AG04450 (cell line): ENCODE results near the gene EIF4G3. TPM values are rescaled to one million over a fixed set of nuclear protein-coding genes. Genes with fewer than 3 reads are reported as not detected.

ENCODE experiments used
- CTCF ChIA-PET: fragments of 300-600, 350-600 bp; formaldehyde crosslinking; extraction: SDS; loops from one replicate; lab custom pipeline; 2022; ENCODE audit warnings: antibody characterized with exemption, inconsistent platforms; lab: Charles Lee
- POLR2A ChIA-PET: fragments of 350-600 bp; formaldehyde crosslinking; extraction: SDS; loops from one replicate; lab custom pipeline; 2021; ENCODE audit warnings: antibody characterized with exemption, inconsistent platforms; lab: Yijun Ruan, JAX
- DNase-seq: peaks from one replicate; pipeline ENCODE4 v3.0.0-alpha.2; 2011; ENCODE audit warnings: low read depth, low spot score
- H3K27ac ChIP-seq: one replicate; pipeline ENCODE4 v1.5.1; 2012; ENCODE audit warnings: low read depth, low read length, control low read depth
- H3K27me3 ChIP-seq: one replicate; pipeline ENCODE4 v1.6.0; 2012; ENCODE audit warnings: low read length; ENCODE audit not compliant: control insufficient read depth, insufficient read depth
- H3K4me3 ChIP-seq: 2 replicates; pipeline ENCODE4 v1.5.1; 2011; ENCODE audit warnings: mild to moderate bottlenecking, low read depth, low read length, control low read depth
- H3K9me3 ChIP-seq: 2 replicates; pipeline ENCODE4 v1.5.1; 2012; ENCODE audit warnings: low read length; ENCODE audit not compliant: control insufficient read depth, insufficient read depth
- polyA plus RNA-seq: library from polyadenylated mRNA; depleted of rRNA; stranded (reverse); fragments of >200 nt; gene quantifications from 2 replicates; pipeline ENCODE4 v1.2.3, GENCODE V29; 2011
- TF ChIP-seq, protein P1 (sequence below): IDR thresholded peaks from 2 replicates; pipeline ENCODE4 v1.5.1; 2011; ENCODE audit warnings: low read depth, low read length, control low read depth, inconsistent platforms

The EIF4G3 gene
- polyA plus RNA-seq, 1 experiment: 74.9 TPM

DNA sequence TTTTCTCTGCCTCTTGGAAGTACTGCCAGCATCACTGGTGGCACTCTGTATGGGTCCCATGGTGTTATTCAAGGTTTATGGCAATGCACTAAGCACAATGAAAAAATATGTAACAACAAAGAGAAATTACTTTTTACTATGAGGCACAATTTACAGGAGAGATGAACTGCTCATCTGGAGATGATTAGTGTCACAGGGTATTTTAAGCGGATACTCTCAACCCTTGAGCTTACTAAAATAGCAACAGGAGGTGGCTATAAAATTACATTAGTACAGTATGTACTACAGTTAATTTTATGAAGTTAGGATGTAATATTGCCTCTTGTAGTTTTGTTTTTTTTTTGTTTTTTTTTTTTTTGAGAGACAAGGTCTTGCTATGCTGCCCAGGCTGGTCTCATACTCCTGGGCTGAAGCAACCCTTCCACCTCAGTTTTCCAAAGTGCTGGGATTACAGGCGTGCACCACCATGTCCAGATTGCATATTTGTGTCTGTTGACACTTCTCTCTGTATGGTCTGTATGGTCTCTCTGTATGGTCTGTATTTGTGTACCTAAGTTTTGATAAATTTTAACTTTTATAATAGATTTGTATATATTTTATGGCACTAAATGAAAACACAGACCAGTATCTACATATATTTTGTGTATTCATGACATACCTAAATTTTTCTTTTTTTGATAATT, 214.0 kb downstream of the EIF4G3 start:
- Histone ChIP-seq H3K4me3 (no peak overlapping the region), H3K27ac (no peak overlapping the region), H3K9me3 (no peaks in the 10 kb centered on the region), H3K27me3 (no peaks in the 10 kb centered on the region)
- DNase-seq: no peak
- CTCF ChIA-PET: interaction anchor here (0.6 to 1.0 kb wide), 2 partner anchors 75 to 233 kb away, joined by 3 read pairs; no protein-coding TSS in a partner anchor
- TF ChIP-seq, protein P1, sequence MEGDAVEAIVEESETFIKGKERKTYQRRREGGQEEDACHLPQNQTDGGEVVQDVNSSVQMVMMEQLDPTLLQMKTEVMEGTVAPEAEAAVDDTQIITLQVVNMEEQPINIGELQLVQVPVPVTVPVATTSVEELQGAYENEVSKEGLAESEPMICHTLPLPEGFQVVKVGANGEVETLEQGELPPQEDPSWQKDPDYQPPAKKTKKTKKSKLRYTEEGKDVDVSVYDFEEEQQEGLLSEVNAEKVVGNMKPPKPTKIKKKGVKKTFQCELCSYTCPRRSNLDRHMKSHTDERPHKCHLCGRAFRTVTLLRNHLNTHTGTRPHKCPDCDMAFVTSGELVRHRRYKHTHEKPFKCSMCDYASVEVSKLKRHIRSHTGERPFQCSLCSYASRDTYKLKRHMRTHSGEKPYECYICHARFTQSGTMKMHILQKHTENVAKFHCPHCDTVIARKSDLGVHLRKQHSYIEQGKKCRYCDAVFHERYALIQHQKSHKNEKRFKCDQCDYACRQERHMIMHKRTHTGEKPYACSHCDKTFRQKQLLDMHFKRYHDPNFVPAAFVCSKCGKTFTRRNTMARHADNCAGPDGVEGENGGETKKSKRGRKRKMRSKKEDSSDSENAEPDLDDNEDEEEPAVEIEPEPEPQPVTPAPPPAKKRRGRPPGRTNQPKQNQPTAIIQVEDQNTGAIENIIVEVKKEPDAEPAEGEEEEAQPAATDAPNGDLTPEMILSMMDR: no peak
- POLR2A ChIA-PET: no interaction called here

- TF ChIP-seq, protein P1: no peak
- no peak for DNase-seq
- no peaks in the 10 kb centered on the region for H3K9me3 ChIP-seq
- no peak overlapping the region for H3K4me3 ChIP-seq
- CTCF ChIA-PET: no interaction called here
- no peak overlapping the region for H3K27ac ChIP-seq
- no peaks in the 10 kb centered on the region for H3K27me3 ChIP-seq
- POLR2A ChIA-PET: no interaction called here
These were observed 218.3 kb downstream of the EIF4G3 start for GRCh38 chr1:20958430-20958829.

DNA sequence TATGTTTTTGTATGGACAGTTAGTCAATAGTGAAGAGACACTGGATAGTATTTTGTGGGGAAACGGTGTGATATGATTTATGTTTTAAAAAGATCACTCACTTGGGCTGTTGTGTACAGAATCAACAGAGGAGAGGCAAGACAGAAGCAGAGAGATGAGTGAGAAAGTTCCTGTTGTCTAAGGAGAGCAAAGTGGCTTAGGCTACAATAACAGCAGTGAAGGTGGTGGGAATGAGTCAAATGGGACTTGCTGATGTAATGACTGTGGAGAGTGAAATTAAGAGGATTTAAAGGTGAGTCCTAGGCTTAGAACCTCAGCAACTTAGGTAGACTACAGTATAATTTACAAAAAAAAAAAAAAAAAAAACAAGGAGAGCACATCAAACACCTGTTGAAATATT, 220.4 kb downstream of the EIF4G3 start:
- CTCF ChIA-PET: no interaction called here
- TF ChIP-seq, protein P1: no peak
- Histone ChIP-seq H3K9me3 (no peaks in the 10 kb centered on the region), H3K27me3 (no peaks in the 10 kb centered on the region), H3K27ac (no peak overlapping the region), H3K4me3 (no peak overlapping the region)
- no peak for DNase-seq
- POLR2A ChIA-PET: no interaction called here

DNA sequence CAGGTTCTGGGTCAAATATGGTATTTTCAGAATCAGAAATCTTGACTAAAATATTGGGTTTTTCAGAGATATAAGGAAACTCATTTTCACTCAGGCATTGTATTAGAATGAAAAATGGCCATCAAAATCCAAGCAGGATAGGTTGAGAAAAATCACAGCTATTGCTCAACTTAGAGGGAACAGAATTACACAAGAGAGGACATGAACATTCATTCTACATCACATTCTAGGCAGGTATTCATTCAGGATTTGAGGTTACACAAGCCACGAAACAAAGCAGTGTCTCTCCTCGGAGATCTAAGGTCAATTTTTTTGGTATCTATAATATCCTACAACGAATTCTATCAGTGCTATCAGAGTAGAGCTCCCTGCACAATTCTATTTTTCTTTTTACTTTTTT, 226.0 kb downstream of the EIF4G3 start:
- no peaks in the 10 kb centered on the region for H3K9me3 ChIP-seq
- DNase-seq: no peak
- CTCF ChIA-PET: no interaction called here
- no peaks in the 10 kb centered on the region for H3K27me3 ChIP-seq
- TF ChIP-seq, protein P1: no peak
- no peak overlapping the region for H3K4me3 ChIP-seq
- H3K27ac ChIP-seq: no peak overlapping the region
- POLR2A ChIA-PET: no interaction called here

DNA sequence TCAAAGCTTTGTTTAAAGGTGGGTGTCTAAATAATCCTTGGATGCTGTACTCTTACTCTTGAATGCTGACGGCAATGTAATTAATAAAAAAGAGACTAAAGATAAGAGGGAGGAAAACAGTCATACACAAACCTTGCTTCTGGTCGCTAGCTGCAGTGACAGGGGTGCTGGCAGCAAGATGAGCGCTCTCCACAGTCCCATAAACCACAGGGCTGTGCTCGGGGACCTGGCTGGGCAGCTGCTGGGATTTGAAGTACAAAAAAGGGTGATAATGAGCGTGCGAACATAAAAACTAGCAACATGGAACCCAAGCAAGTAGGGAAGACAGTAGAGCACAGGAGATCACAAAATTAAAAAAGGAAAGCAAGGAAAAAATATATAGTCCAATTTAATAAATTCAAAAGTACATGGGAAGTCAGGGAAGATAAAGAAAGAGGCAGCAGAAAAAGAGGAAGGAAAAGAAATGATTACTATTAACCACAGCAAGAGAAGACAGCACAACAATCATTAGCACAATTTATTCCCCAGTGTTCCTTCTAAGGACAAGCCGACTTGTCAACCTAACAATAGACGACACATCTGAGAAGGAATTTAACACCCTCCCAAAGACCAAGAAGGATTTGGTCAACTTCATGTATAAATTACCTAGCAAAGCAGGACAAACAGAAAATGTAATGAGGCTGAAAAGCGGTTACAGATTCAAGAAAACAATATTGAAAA, 226.7 kb downstream of the EIF4G3 start:
- POLR2A ChIA-PET: no interaction called here
- Histone ChIP-seq H3K4me3 (no peak overlapping the region), H3K9me3 (no peaks in the 10 kb centered on the region), H3K27me3 (no peaks in the 10 kb centered on the region), H3K27ac (no peak overlapping the region)
- CTCF ChIA-PET: no interaction called here
- no peak for DNase-seq
- TF ChIP-seq, protein P1: no peak
